Endothelial cell (in vitro differentiated cells): ENCODE results near the gene OTUB1. TPM values are rescaled to one million over a fixed set of nuclear protein-coding genes. Genes with fewer than 3 reads are reported as not detected.

Source experiments
- DNase-seq: peaks from one replicate; pipeline ENCODE4 v3.0.0; 2021; ENCODE audit warnings: low spot score
- H3K27ac Mint-ChIP-seq: one replicate; pipeline ENCODE4 v1.8.0; 2021; ENCODE audit warnings: mixed read lengths, inconsistent platforms; ENCODE audit not compliant: unreplicated experiment
- H3K27me3 Mint-ChIP-seq: one replicate; pipeline ENCODE4 v1.8.0; 2021; ENCODE audit warnings: mild to moderate bottlenecking, moderate library complexity, mixed read lengths, inconsistent platforms; ENCODE audit not compliant: unreplicated experiment
- H3K36me3 Mint-ChIP-seq: one replicate; pipeline ENCODE4 v1.8.0; 2021; ENCODE audit warnings: mild to moderate bottlenecking, low read depth, mixed read lengths, inconsistent platforms; ENCODE audit not compliant: unreplicated experiment
- H3K4me1 Mint-ChIP-seq: one replicate; pipeline ENCODE4 v1.8.0; 2021; ENCODE audit warnings: mild to moderate bottlenecking, mixed read lengths, inconsistent platforms; ENCODE audit not compliant: unreplicated experiment
- H3K4me3 Mint-ChIP-seq: one replicate; pipeline ENCODE4 v1.8.0; 2021; ENCODE audit warnings: mild to moderate bottlenecking, mixed read lengths, inconsistent platforms; ENCODE audit not compliant: unreplicated experiment
- H3K9me3 Mint-ChIP-seq: one replicate; pipeline ENCODE4 v1.8.0; 2021; ENCODE audit warnings: mixed read lengths, inconsistent platforms; ENCODE audit not compliant: unreplicated experiment
- CTCF ChIP-seq: fragments of 200-600 bp; sonication (generic); IDR thresholded peaks from one replicate; pipeline ENCODE4 v1.5.0; 2021; ENCODE audit warnings: antibody characterized with exemption; ENCODE audit not compliant: unreplicated experiment
- total RNA-seq: library from RNA; stranded (reverse); fragmentation: NEBNext Ultra II Directional; extraction: Animal tissue kit (Norgen Biotek cat#: 25700); gene quantifications from one replicate; pipeline ENCODE4 v1.2.1, GENCODE V29; 2021; ENCODE audit not compliant: unreplicated experiment

Gene OTUB1
- total RNA-seq, 1 donor from 2014 or later = 69.8 TPM

DNA sequence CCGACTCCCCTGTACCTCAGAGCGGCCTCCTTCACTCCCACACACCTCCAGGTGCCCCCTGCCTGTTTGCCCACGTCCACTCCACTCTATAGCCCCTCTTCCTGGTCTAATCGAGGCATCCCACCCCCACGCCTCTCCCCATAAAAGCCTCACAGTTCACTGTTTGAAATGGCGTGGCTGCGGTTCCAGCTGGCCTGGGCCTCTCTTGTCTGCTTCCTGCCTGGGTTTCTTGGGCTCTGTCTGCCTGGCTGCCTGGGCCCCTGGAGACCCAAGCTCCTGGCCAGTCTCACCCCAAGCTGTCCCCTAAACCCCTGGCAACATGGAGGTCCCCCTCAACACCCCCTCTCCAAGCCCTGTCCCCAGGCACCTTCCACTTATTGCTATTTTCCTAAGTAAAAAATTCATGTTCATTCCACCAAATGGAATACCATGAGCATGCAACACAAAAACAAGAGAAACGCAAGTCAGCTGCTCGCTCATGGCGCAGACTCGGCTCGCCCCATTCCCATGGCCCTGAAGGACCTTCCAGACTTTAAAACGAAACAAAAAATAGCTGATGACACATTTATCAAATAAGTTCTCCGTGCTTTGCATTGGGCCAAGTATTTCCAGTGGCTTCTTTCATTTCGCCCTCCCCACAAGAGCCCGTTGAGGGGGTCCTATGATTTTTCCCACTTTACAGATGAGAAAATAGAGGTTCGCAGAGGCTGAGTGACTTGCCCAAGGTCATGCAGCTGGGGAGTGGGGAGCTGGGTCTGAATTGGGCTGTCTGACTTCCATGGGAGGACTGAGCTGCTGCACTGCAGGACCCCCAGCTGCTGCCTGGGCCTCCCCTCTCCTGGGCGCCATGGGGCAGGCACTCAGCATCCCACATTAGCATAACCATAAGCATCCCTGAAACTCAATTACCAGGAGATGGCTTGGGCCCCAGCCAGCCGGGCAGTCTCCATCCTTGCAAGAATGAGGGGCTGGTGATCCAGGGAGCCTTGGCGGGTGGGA, 37.8 kb downstream of the OTUB1 start:
- DNase-seq = no peak
- H3K27me3 Mint-ChIP-seq = peaks cover 16% of the 10 kb centered on the region
- peaks cover 19% of the 10 kb centered on the region for H3K4me1 Mint-ChIP-seq
- no peak for TF ChIP-seq CTCF
- no peaks in the 10 kb centered on the region for H3K36me3 Mint-ChIP-seq
- H3K9me3 Mint-ChIP-seq = no peaks in the 10 kb centered on the region
- H3K4me3 Mint-ChIP-seq = no peak overlapping the region
- no peak overlapping the region for H3K27ac Mint-ChIP-seq

- H3K27me3 Mint-ChIP-seq = peaks cover 20% of the 10 kb centered on the region
Observed at GRCh38 chr11:64025205-64025604, 39.0 kb downstream of the OTUB1 start.

DNA sequence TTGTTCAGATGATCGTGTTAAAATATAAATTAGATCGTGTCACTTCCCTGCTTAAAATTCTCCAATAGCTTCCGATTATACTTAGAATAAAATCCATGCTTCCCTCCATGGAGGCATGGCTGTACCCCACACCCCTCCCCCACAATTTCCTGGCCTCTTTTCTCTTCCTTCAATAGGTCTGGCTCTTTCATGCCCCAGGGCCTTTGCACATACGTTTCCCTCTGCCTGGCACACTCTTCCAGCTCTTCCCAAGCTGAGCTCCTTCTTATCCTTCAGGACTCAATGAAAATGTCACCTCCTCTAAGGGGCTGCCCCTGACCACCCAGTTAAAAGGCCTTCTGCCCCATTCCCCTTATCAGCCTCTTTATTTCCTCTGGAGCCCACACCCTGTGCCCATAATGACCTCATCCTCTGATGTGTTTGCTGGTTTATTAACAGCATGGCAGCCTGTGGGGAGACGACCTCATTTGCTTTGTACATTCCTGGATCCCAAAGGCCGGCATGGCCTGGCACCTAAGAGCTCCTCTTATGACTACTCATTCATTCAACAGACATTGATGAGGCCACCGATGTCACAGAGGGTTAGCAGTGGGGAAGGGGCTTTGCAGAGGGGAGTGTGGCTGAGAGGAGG, 40.5 kb downstream of the OTUB1 start:
- H3K27ac Mint-ChIP-seq = no peak overlapping the region
- H3K27me3 Mint-ChIP-seq = peaks cover 22% of the 10 kb centered on the region
- H3K4me3 Mint-ChIP-seq = no peak overlapping the region
- peaks cover 19% of the 10 kb centered on the region for H3K4me1 Mint-ChIP-seq
- H3K9me3 Mint-ChIP-seq = no peaks in the 10 kb centered on the region
- DNase-seq = no peak
- no peak for TF ChIP-seq CTCF
- no peaks in the 10 kb centered on the region for H3K36me3 Mint-ChIP-seq

More at GRCh38 chr11:64025205-64025604, 39.0 kb downstream of the OTUB1 start:
- no peak for DNase-seq
- peaks cover 19% of the 10 kb centered on the region for H3K4me1 Mint-ChIP-seq
- H3K27ac Mint-ChIP-seq = no peak overlapping the region
- no peak overlapping the region for H3K4me3 Mint-ChIP-seq
- H3K36me3 Mint-ChIP-seq = no peaks in the 10 kb centered on the region
- H3K9me3 Mint-ChIP-seq = no peaks in the 10 kb centered on the region
- TF ChIP-seq CTCF = no peak

GRCh38 chr11:64027651-64028397, 41.6 kb downstream of the OTUB1 start:
- H3K4me3 Mint-ChIP-seq = no peak overlapping the region
- no peak overlapping the region for H3K27ac Mint-ChIP-seq
- H3K9me3 Mint-ChIP-seq = no peaks in the 10 kb centered on the region
- no peak for DNase-seq
- H3K4me1 Mint-ChIP-seq = peaks cover 19% of the 10 kb centered on the region
- no peaks in the 10 kb centered on the region for H3K36me3 Mint-ChIP-seq
- TF ChIP-seq CTCF = no peak
- H3K27me3 Mint-ChIP-seq = peaks cover 19% of the 10 kb centered on the region
